Activated T-cell treated with anti-CD3 and anti-CD28 coated beads for 48 hours (primary cell): Measurements from ENCODE around the gene C19orf85.
"Not testable (repeated sequence)": the region's sequence is repeated elsewhere in the genome, so short reads cannot be mapped to it uniquely, and the experiment has no call there.

Experiments
- DNase-seq: peaks from one replicate; pipeline ENCODE4 v3.0.0-alpha.2; 2020; ENCODE audit warnings: low read depth

Gene C19orf85

GRCh38 chr19:55464662-55465054 lies at the start of gene C19orf85:
Gene C19orf85 (minus strand): TSS chr19:55464751. CDS start chr19:55464554, 197 bp downstream.
- no peak for DNase-seq

- DNase-seq = no peak
Observed at GRCh38 chr19:55508120-55508519, 43.6 kb upstream of the C19orf85 start.

- DNase-seq = no peak
Observed at GRCh38 chr19:55504981-55505380, 40.4 kb upstream of the C19orf85 start.

- no peak for DNase-seq
Observed at GRCh38 chr19:55504252-55504603, 39.7 kb upstream of the C19orf85 start.

- DNase-seq = peak; percentile 90
Observed at GRCh38 chr19:55503502-55504251, 39.1 kb upstream of the C19orf85 start.

- DNase-seq = no peak
Observed at GRCh38 chr19:55503157-55503501, 38.6 kb upstream of the C19orf85 start.

- no peak for DNase-seq
Observed at GRCh38 chr19:55502197-55502952, 37.8 kb upstream of the C19orf85 start.

GRCh38 chr19:55500368-55500952 lies 35.9 kb upstream of the C19orf85 start:
- no peak for DNase-seq

GRCh38 chr19:55498246-55498840 lies 33.8 kb upstream of the C19orf85 start:
- DNase-seq = no peak

GRCh38 chr19:55497763-55498162 lies 33.2 kb upstream of the C19orf85 start:
- no peak for DNase-seq

GRCh38 chr19:55496820-55497219 lies 32.3 kb upstream of the C19orf85 start:
- DNase-seq = not testable (repeated sequence)

GRCh38 chr19:55495646-55496349 lies 31.2 kb upstream of the C19orf85 start:
- DNase-seq = no peak

GRCh38 chr19:55494172-55494761 lies 29.7 kb upstream of the C19orf85 start:
- no peak for DNase-seq

GRCh38 chr19:55493645-55494171 lies 29.2 kb upstream of the C19orf85 start:
- no peak for DNase-seq

- DNase-seq = no peak
Observed at GRCh38 chr19:55493052-55493644, 28.6 kb upstream of the C19orf85 start.

- DNase-seq = no peak
Observed at GRCh38 chr19:55492362-55492944, 27.9 kb upstream of the C19orf85 start.

- DNase-seq = no peak
Observed at GRCh38 chr19:55491546-55492360, 27.2 kb upstream of the C19orf85 start.

- DNase-seq = no peak
Observed at GRCh38 chr19:55490478-55491432, 26.2 kb upstream of the C19orf85 start.
